GM12878 (cell line): Measurements from ENCODE around the gene FBLN7. TPM values are rescaled to one million over a fixed set of nuclear protein-coding genes. Genes with fewer than 3 reads are reported as not detected.

Experiments
- ATAC-seq: fragments of 200-7000 bp; cut with Tn5 transposase; 3 replicates; pipeline ENCODE4 v1.9.1; 2020; ENCODE audit warnings: mild to moderate bottlenecking, moderate library complexity
- BruUV-seq: library from RNA; stranded (reverse); fragments of 400-500 nt; replicated peaks from 2 replicates; lab custom pipeline; 2021; lab: Mats Ljungman, UMichigan
- CTCF ChIA-PET: fragments of 300-600 bp; sonication (Branson Sonifier 250); formaldehyde crosslinking; extraction: SDS; loops from one replicate; lab custom pipeline; 2021; ENCODE audit warnings: inconsistent platforms; lab: Yijun Ruan, JAX
- POLR2A ChIA-PET: fragments of 350-600 bp; formaldehyde crosslinking; extraction: SDS; loops from one replicate; lab custom pipeline; 2021; ENCODE audit warnings: inconsistent platforms; lab: Charles Lee
- RAD21 ChIA-PET: fragments of 300-600 bp; sonication (Branson Sonifier 250); formaldehyde crosslinking; loops from one replicate; lab custom pipeline; 2023; ENCODE audit warnings: antibody characterized with exemption; ENCODE audit not compliant: unreplicated experiment; lab: Charles Lee
- SMC1A ChIA-PET: fragments of 300-600 bp; sonication (Branson Sonifier 250); formaldehyde crosslinking; loops from one replicate; lab custom pipeline; 2023; ENCODE audit not compliant: unreplicated experiment, uncharacterized antibody; lab: Charles Lee
- DNase-seq: peaks from one replicate; pipeline ENCODE4 v3.0.0-alpha.2; 2011; ENCODE audit warnings: low read depth, low spot score
- FAIRE-seq: peaks from 3 replicates; lab custom pipeline; 2011; peaks lifted over from hg19 to GRCh38; lab: Jason Lieb, UNC
- H2AFZ ChIP-seq: 2 replicates; pipeline ENCODE4 v1.6.0; 2011; ENCODE audit warnings: low read depth, low read length, control low read depth; ENCODE audit not compliant: control insufficient read depth
- H3K27ac ChIP-seq: 2 replicates; pipeline ENCODE4 v1.5.1; 2011; ENCODE audit warnings: control low read depth; ENCODE audit not compliant: control insufficient read depth, insufficient read depth
- H3K27me3 ChIP-seq, 2 experiments: replicated peaks in 1 of 2; 2 replicates each; pipeline versions ENCODE4 v1.6.0 to v1.6.1; 2011; ENCODE audit warnings: low read length in 1 of 2; ENCODE audit not compliant: control insufficient read depth in 2 of 2, insufficient read depth in 2 of 2
- H3K36me3 ChIP-seq, 2 experiments: 2 replicates each; pipeline ENCODE4 v1.5.1; 2011; ENCODE audit warnings: low read length in 1 of 2; ENCODE audit not compliant: control insufficient read depth in 2 of 2, insufficient read depth in 2 of 2
- H3K4me1 ChIP-seq: 2 replicates; pipeline ENCODE4 v1.6.1; 2011; ENCODE audit warnings: mild to moderate bottlenecking, low read length, moderate library complexity, mixed read lengths; ENCODE audit not compliant: control insufficient read depth, insufficient read depth
- H3K4me2 ChIP-seq: 2 replicates; pipeline ENCODE4 v1.6.0; 2011; ENCODE audit warnings: control low read depth; ENCODE audit not compliant: control insufficient read depth, insufficient read depth
- H3K4me3 ChIP-seq: fragments of 200-600 bp; sonication (generic); 2 replicates; pipeline ENCODE4 v1.5.1; 2016
- H3K79me2 ChIP-seq: 2 replicates; pipeline ENCODE4 v1.6.0; 2011; ENCODE audit warnings: low read length; ENCODE audit not compliant: control insufficient read depth, insufficient read depth
- H3K9ac ChIP-seq: 2 replicates; pipeline ENCODE4 v1.8.0; 2011; ENCODE audit warnings: low read length, control low read depth, mixed read lengths; ENCODE audit not compliant: control insufficient read depth, insufficient read depth
- H3K9me3 ChIP-seq: replicated peaks from 3 replicates; pipeline ENCODE4 v1.5.1; 2011; ENCODE audit warnings: mild to moderate bottlenecking, low read length; ENCODE audit not compliant: control insufficient read depth, insufficient read depth
- H4K20me1 ChIP-seq: 2 replicates; pipeline ENCODE4 v1.6.0; 2011; ENCODE audit not compliant: control insufficient read depth, insufficient read depth
- CREB1 ChIP-seq: IDR thresholded peaks from 2 replicates; pipeline ENCODE4 v1.6.1; 2012; ENCODE audit warnings: low read depth, mild to moderate bottlenecking, inconsistent platforms
- WGBS: methylation state at CpG from one replicate; pipeline ENCODE4 v1.1.6; 2016; ENCODE audit warnings: low lambda C conversion rate; ENCODE audit not compliant: insufficient replicate concordance, insufficient coverage; ENCODE audit errors: missing lambda C conversion rate; 5-methylcytosine and 5-hydroxymethylcytosine counted together
- in situ Hi-C: fragments of 300-500 bp; cut with MboI; formaldehyde crosslinking; loops from 9 replicates; pipeline ENCODE4 v1.14.3; 2018; ENCODE audit warnings: mixed read lengths
- intact Hi-C: fragments of 100-400 bp; cut with micrococcal nuclease; formaldehyde crosslinking; loops from one replicate; pipeline ENCODE4 v1.14.2; 2022; ENCODE audit not compliant: unreplicated experiment
- polyA plus RNA-seq, 11 experiments: library from polyadenylated mRNA; depleted of rRNA in 4 of 11; unstranded in 6 of 11; stranded (reverse) in 5 of 11; fragments of >200 nt; fragmentation: Nextera tagmentation in 4 of 11; fragmentation: Illumina TruSeq in 1 of 11; extraction: Ambion mirVana in 4 of 11; extraction: Trizol in 1 of 11; gene quantifications; 1 replicate in 1 of 11; 2 replicates in 10 of 11; pipeline versions ENCODE4 v1.2.1 to v1.2.3, GENCODE V29; 2011 to 2016; ENCODE audit warnings: inconsistent platforms in 2 of 11, missing spikeins in 2 of 11, low read depth in 1 of 11
- total RNA-seq, 4 experiments: library from RNA; depleted of rRNA in 3 of 4; stranded (reverse); fragments of >200 nt in 3 of 4; fragmentation: Illumina TruSeq in 1 of 4; extraction: Trizol in 1 of 4; gene quantifications; 2 replicates each; pipeline versions ENCODE4 v1.2.1 to v1.2.3, GENCODE V29; 2013 to 2021
- TF ChIP-seq, protein P1 (sequence below): fragments of 450-650 bp; formaldehyde crosslinking; IDR thresholded peaks from 2 replicates; pipeline ENCODE4 v1.5.0; 2022; ENCODE audit warnings: mild to moderate bottlenecking, missing genetic modification characterization
- TF ChIP-seq, protein P2 (sequence below): fragments of 450-650 bp; formaldehyde crosslinking; IDR thresholded peaks from 2 replicates; pipeline ENCODE4 v1.4.0; 2020; ENCODE audit warnings: mild to moderate bottlenecking, moderate library complexity
- TF ChIP-seq, protein P3 (sequence below): fragments of 450-650 bp; IDR thresholded peaks from 2 replicates; pipeline ENCODE4 v1.6.1; 2017; ENCODE audit warnings: mild to moderate bottlenecking

FBLN7 gene
- total and polyA plus RNA-seq, 10 of the 15 experiments (the other 5 are each of a cell fraction or from before 2014, with no cell fraction given) = 0.01 to 0.10 (median 0.01) TPM; not detected in 7

DNA sequence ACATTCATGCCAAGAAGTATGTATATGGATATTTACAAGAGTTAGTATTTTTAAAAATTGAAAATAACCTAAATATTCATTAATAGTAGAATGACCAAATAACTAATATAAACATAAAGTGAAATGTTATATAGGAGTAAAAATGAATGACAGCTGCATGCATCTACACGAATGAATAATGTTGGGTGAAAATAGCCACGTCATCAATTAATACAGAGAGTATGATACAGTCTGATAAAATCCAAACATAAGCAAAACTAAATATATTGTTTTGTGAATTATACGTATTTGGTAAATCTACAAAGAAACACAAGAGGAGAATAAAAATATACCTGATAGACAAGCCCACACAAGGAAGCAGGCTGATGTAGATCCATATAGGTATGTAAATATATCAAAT lies 92.2 kb downstream of the FBLN7 start:
- 98% methylated on average over 3 of the region's 3 CpGs for WGBS
- Histone ChIP-seq H3K36me3 (peaks cover 0 to 12% of the 10 kb centered on the region in 2 experiments; a peak in 1 of 4 replicates), H3K9me3 (no peaks in the 10 kb centered on the region), H3K9ac (no peak overlapping the region), H3K4me3 (no peak overlapping the region), H3K4me1 (no peaks in the 10 kb centered on the region), H4K20me1 (no peaks in the 10 kb centered on the region), H3K79me2 (no peaks in the 10 kb centered on the region), H3K4me2 (no peak overlapping the region), H3K27me3 (no peaks in the 10 kb centered on the region), H2AFZ (no peak overlapping the region), H3K27ac (no peak overlapping the region)
- RAD21 ChIA-PET = no interaction called here
- in situ Hi-C loops = no loop called here
- CTCF ChIA-PET = no interaction called here
- BruUV-seq = no TSS peak
- DNase-seq (no peak), ATAC-seq (no peak), FAIRE-seq (peak; percentile 31)
- POLR2A ChIA-PET = no interaction called here
- intact Hi-C loops = no loop called here
- SMC1A ChIA-PET = no interaction called here
- TF ChIP-seq, protein P1, sequence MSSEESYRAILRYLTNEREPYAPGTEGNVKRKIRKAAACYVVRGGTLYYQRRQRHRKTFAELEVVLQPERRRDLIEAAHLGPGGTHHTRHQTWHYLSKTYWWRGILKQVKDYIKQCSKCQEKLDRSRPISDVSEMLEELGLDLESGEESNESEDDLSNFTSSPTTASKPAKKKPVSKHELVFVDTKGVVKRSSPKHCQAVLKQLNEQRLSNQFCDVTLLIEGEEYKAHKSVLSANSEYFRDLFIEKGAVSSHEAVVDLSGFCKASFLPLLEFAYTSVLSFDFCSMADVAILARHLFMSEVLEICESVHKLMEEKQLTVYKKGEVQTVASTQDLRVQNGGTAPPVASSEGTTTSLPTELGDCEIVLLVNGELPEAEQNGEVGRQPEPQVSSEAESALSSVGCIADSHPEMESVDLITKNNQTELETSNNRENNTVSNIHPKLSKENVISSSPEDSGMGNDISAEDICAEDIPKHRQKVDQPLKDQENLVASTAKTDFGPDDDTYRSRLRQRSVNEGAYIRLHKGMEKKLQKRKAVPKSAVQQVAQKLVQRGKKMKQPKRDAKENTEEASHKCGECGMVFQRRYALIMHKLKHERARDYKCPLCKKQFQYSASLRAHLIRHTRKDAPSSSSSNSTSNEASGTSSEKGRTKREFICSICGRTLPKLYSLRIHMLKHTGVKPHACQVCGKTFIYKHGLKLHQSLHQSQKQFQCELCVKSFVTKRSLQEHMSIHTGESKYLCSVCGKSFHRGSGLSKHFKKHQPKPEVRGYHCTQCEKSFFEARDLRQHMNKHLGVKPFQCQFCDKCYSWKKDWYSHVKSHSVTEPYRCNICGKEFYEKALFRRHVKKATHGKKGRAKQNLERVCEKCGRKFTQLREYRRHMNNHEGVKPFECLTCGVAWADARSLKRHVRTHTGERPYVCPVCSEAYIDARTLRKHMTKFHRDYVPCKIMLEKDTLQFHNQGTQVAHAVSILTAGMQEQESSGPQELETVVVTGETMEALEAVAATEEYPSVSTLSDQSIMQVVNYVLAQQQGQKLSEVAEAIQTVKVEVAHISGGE (CRISPR knock-in tag) = no peak
- no peak for TF ChIP-seq CREB1
- TF ChIP-seq, protein P2, sequence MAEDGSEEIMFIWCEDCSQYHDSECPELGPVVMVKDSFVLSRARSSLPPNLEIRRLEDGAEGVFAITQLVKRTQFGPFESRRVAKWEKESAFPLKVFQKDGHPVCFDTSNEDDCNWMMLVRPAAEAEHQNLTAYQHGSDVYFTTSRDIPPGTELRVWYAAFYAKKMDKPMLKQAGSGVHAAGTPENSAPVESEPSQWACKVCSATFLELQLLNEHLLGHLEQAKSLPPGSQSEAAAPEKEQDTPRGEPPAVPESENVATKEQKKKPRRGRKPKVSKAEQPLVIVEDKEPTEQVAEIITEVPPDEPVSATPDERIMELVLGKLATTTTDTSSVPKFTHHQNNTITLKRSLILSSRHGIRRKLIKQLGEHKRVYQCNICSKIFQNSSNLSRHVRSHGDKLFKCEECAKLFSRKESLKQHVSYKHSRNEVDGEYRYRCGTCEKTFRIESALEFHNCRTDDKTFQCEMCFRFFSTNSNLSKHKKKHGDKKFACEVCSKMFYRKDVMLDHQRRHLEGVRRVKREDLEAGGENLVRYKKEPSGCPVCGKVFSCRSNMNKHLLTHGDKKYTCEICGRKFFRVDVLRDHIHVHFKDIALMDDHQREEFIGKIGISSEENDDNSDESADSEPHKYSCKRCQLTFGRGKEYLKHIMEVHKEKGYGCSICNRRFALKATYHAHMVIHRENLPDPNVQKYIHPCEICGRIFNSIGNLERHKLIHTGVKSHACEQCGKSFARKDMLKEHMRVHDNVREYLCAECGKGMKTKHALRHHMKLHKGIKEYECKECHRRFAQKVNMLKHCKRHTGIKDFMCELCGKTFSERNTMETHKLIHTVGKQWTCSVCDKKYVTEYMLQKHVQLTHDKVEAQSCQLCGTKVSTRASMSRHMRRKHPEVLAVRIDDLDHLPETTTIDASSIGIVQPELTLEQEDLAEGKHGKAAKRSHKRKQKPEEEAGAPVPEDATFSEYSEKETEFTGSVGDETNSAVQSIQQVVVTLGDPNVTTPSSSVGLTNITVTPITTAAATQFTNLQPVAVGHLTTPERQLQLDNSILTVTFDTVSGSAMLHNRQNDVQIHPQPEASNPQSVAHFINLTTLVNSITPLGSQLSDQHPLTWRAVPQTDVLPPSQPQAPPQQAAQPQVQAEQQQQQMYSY (CRISPR knock-in tag) = no peak
- TF ChIP-seq, protein P3, sequence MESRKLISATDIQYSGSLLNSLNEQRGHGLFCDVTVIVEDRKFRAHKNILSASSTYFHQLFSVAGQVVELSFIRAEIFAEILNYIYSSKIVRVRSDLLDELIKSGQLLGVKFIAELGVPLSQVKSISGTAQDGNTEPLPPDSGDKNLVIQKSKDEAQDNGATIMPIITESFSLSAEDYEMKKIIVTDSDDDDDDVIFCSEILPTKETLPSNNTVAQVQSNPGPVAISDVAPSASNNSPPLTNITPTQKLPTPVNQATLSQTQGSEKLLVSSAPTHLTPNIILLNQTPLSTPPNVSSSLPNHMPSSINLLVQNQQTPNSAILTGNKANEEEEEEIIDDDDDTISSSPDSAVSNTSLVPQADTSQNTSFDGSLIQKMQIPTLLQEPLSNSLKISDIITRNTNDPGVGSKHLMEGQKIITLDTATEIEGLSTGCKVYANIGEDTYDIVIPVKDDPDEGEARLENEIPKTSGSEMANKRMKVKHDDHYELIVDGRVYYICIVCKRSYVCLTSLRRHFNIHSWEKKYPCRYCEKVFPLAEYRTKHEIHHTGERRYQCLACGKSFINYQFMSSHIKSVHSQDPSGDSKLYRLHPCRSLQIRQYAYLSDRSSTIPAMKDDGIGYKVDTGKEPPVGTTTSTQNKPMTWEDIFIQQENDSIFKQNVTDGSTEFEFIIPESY = no peak

Other genes with a start within 250 kb of the FBLN7 start
- 0.49 and 0.85 TPM in 2 replicates for gene MERTK, start 239.8 kb upstream of the FBLN7 start, total RNA-seq (2014; rRNA removed)
- 0.28 and 0.31 TPM in 2 replicates for gene MERTK, start 239.8 kb upstream of the FBLN7 start, total RNA-seq (2014; rRNA removed; fragmentation: Illumina TruSeq; extraction: Trizol)
- gene MERTK, start 239.8 kb upstream of the FBLN7 start, total RNA-seq (2021) = 0.37 and 1.0 TPM in 2 replicates
- 28.6 and 30.6 TPM in 2 replicates for gene MERTK, start 239.8 kb upstream of the FBLN7 start, polyA plus RNA-seq (2011; rRNA removed)
- gene MERTK, start 239.8 kb upstream of the FBLN7 start, polyA plus RNA-seq (2014; fragmentation: Illumina TruSeq; extraction: Trizol) = 0.62 and 0.63 TPM in 2 replicates
- under 1 TPM; 0.26 to 0.37 TPM for gene MERTK, start 239.8 kb upstream of the FBLN7 start, polyA plus RNA-seq (2014; fragmentation: Nextera tagmentation; extraction: Ambion mirVana)
- 0.60 and 1.3 TPM in 2 replicates for gene MERTK, start 239.8 kb upstream of the FBLN7 start, polyA plus RNA-seq (2014; rRNA removed)
- under 1 TPM; 0.13 to 0.39 TPM for gene MERTK, start 239.8 kb upstream of the FBLN7 start, polyA plus RNA-seq (2016; fragmentation: Nextera tagmentation; extraction: Ambion mirVana)
- 11.5 and 16.0 TPM in 2 replicates for gene TMEM87B, start 83.1 kb upstream of the FBLN7 start, total RNA-seq (2014; rRNA removed)
- 20.6 and 20.9 TPM in 2 replicates for gene TMEM87B, start 83.1 kb upstream of the FBLN7 start, total RNA-seq (2014; rRNA removed; fragmentation: Illumina TruSeq; extraction: Trizol)
- gene TMEM87B, start 83.1 kb upstream of the FBLN7 start, total RNA-seq (2021) = 11.8 and 12.8 TPM in 2 replicates
- 17.2 and 23.6 TPM in 2 replicates for gene TMEM87B, start 83.1 kb upstream of the FBLN7 start, polyA plus RNA-seq (2011; rRNA removed)
- gene TMEM87B, start 83.1 kb upstream of the FBLN7 start, polyA plus RNA-seq (2014; fragmentation: Illumina TruSeq; extraction: Trizol) = 18.1 and 25.7 TPM in 2 replicates
- gene TMEM87B, start 83.1 kb upstream of the FBLN7 start, polyA plus RNA-seq (2014; fragmentation: Nextera tagmentation; extraction: Ambion mirVana) = 1 to 10 TPM; 5.7 to 8.2 TPM
- 9.5 and 10.1 TPM in 2 replicates for gene TMEM87B, start 83.1 kb upstream of the FBLN7 start, polyA plus RNA-seq (2014; rRNA removed)
- gene TMEM87B, start 83.1 kb upstream of the FBLN7 start, polyA plus RNA-seq (2016; fragmentation: Nextera tagmentation; extraction: Ambion mirVana) = 10 to 100 TPM; 12.9 to 15.9 TPM
- gene ZC3H8, start 116.7 kb downstream of the FBLN7 start, total RNA-seq (2014; rRNA removed) = 13.9 and 16.8 TPM in 2 replicates
- 25.7 and 28.4 TPM in 2 replicates for gene ZC3H8, start 116.7 kb downstream of the FBLN7 start, total RNA-seq (2014; rRNA removed; fragmentation: Illumina TruSeq; extraction: Trizol)
- 9.9 and 11.6 TPM in 2 replicates for gene ZC3H8, start 116.7 kb downstream of the FBLN7 start, total RNA-seq (2021)
- gene ZC3H8, start 116.7 kb downstream of the FBLN7 start, polyA plus RNA-seq (2011; rRNA removed) = 10.2 and 16.3 TPM in 2 replicates
- gene ZC3H8, start 116.7 kb downstream of the FBLN7 start, polyA plus RNA-seq (2014; fragmentation: Illumina TruSeq; extraction: Trizol) = 23.8 and 31.7 TPM in 2 replicates
- 10 to 100 TPM; 16.5 to 16.6 TPM for gene ZC3H8, start 116.7 kb downstream of the FBLN7 start, polyA plus RNA-seq (2014; fragmentation: Nextera tagmentation; extraction: Ambion mirVana)
- 16.8 and 22.3 TPM in 2 replicates for gene ZC3H8, start 116.7 kb downstream of the FBLN7 start, polyA plus RNA-seq (2014; rRNA removed)
- 10 to 100 TPM; 24.7 to 25.4 TPM for gene ZC3H8, start 116.7 kb downstream of the FBLN7 start, polyA plus RNA-seq (2016; fragmentation: Nextera tagmentation; extraction: Ambion mirVana)
- 2.1 and 2.9 TPM in 2 replicates for gene ZC3H6, start 137.2 kb downstream of the FBLN7 start, total RNA-seq (2014; rRNA removed)
- gene ZC3H6, start 137.2 kb downstream of the FBLN7 start, total RNA-seq (2014; rRNA removed; fragmentation: Illumina TruSeq; extraction: Trizol) = 4.4 and 4.6 TPM in 2 replicates
- 4.7 and 5.0 TPM in 2 replicates for gene ZC3H6, start 137.2 kb downstream of the FBLN7 start, total RNA-seq (2021)
- 1.9 and 2.4 TPM in 2 replicates for gene ZC3H6, start 137.2 kb downstream of the FBLN7 start, polyA plus RNA-seq (2011; rRNA removed)
- gene ZC3H6, start 137.2 kb downstream of the FBLN7 start, polyA plus RNA-seq (2014; fragmentation: Illumina TruSeq; extraction: Trizol) = 2.7 and 2.8 TPM in 2 replicates
- gene ZC3H6, start 137.2 kb downstream of the FBLN7 start, polyA plus RNA-seq (2014; fragmentation: Nextera tagmentation; extraction: Ambion mirVana) = 1 to 10 TPM in 1 of 2 experiments, under 1 TPM in 1; 0.53 to 1.2 TPM
- 1.9 and 2.0 TPM in 2 replicates for gene ZC3H6, start 137.2 kb downstream of the FBLN7 start, polyA plus RNA-seq (2014; rRNA removed)
- gene ZC3H6, start 137.2 kb downstream of the FBLN7 start, polyA plus RNA-seq (2016; fragmentation: Nextera tagmentation; extraction: Ambion mirVana) = 1 to 10 TPM in 1 of 2 experiments, under 1 TPM in 1; 0.70 to 1.1 TPM